Measurements from ENCODE around the gene FMN2. TPM values are rescaled to one million over a fixed set of nuclear protein-coding genes. Genes with fewer than 3 reads are reported as not detected.
A peak's percentile ranks its signal among the peaks of the same experiment; 100 is the strongest.

The FMN2 gene
- polyA plus RNA-seq, 3 donors: not detected

DNA sequence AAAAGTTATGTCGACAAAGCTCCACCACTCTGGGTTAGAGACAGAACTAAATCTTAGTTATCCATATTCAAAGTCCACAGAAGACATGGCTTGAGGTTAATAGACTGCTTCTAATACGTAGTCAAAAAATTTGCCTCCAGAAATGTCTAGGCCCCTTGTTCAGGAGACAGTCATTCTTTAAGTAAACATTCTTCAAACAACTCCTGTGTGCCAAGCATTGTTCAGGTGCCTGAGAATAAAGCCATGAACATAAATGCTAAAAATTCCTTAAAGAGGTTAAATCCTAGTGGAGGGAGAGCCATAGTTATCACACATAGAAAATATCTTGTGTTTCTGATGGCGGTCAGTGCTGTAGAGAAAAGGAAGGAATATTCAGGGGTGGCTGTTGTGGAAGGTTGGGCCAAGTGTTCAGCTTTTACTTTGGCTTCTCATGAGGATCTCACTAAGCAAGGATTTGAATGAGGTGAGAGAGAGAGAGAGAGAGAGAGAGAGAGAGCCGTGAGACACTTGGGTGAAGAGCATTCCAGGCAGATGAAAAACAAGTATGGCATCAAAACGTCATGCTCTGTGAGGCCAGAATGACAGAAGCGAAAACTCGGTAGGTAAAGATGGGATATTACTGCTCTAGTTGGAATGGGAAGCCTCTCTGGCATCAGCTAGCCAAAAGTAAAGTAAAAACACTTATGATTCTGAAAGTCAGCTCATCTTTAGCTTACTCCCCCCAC lies 333.2 kb downstream of the FMN2 start:
- H3K4me3 Mint-ChIP-seq: no peak overlapping the region

DNA sequence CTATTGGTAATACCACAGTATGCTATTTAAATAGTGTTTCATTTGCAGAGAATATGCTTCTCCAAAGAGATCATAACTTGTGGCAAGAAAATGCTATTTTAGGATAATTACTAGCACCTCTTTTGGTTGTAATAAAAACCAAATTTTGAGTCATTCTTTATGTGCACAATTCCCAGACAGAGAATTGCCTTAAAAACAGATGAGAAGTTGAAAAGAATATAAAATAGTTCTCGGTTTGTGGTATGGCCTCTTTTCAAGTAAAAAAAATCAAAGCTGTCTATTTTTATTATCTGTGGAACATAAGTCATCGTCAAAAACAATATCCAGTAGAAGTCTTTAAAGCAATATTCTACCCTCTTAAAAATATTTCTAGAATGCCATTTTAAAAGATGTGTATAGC lies 334.4 kb downstream of the FMN2 start:
- no peak overlapping the region for H3K27ac ChIP-seq (ENCODE audit: low read depth in 1 of 2, low read length in 2 of 2)
- H3K4me1 Mint-ChIP-seq: no peaks in the 10 kb centered on the region

More for the DNA sequence above, 333.2 kb downstream of the FMN2 start:
- peaks cover 0 to 3% of the 10 kb centered on the region in 2 donors for H3K9me3 ChIP-seq (replicated peaks in 1 of 2; ENCODE audit: control insufficient read depth in 1 of 2, insufficient read depth in 1 of 2, low read length in 2 of 2)
- no peak overlapping the region for H3K9ac ChIP-seq (ENCODE audit: insufficient read depth, low read length, poor library complexity, severe bottlenecking)
- TF ChIP-seq, protein P1, sequence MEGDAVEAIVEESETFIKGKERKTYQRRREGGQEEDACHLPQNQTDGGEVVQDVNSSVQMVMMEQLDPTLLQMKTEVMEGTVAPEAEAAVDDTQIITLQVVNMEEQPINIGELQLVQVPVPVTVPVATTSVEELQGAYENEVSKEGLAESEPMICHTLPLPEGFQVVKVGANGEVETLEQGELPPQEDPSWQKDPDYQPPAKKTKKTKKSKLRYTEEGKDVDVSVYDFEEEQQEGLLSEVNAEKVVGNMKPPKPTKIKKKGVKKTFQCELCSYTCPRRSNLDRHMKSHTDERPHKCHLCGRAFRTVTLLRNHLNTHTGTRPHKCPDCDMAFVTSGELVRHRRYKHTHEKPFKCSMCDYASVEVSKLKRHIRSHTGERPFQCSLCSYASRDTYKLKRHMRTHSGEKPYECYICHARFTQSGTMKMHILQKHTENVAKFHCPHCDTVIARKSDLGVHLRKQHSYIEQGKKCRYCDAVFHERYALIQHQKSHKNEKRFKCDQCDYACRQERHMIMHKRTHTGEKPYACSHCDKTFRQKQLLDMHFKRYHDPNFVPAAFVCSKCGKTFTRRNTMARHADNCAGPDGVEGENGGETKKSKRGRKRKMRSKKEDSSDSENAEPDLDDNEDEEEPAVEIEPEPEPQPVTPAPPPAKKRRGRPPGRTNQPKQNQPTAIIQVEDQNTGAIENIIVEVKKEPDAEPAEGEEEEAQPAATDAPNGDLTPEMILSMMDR (IDR thresholded peaks at IDR 0.05): no peak
- no peaks in the 10 kb centered on the region for H3K4me1 ChIP-seq (ENCODE audit: control insufficient read depth in 1 of 2, insufficient read depth in 2 of 2, low read length in 2 of 2)
- Mint-ChIP-seq H3K36me3 (no peaks in the 10 kb centered on the region), H3K4me1 (no peaks in the 10 kb centered on the region), H3K9me3 (peaks cover 0 to 6% (median 3%) of the 10 kb centered on the region in 7 donors), H3K27me3 (ENCODE audit: low read depth in 3 of 3) (no peaks in the 10 kb centered on the region), H3K27ac (peak overlapping the region in 1 of 7 donors; percentile 23)
- H3K27ac ChIP-seq (ENCODE audit: low read depth in 1 of 2, low read length in 2 of 2): no peak overlapping the region
- no peaks in the 10 kb centered on the region for H3K36me3 ChIP-seq (replicated peaks in 1 of 2; ENCODE audit: control insufficient read depth in 1 of 2, insufficient read depth in 2 of 2, low read length in 2 of 2)
- no peak overlapping the region for H3K4me2 ChIP-seq (replicated peaks; ENCODE audit: extremely low read depth, low read length, poor library complexity, severe bottlenecking)
- no peak for DNase-seq
- no peaks in the 10 kb centered on the region for H3K79me2 ChIP-seq (ENCODE audit: insufficient read depth, low read length)
- intact Hi-C loops (cut with micrococcal nuclease): no loop called here
- WGBS (ENCODE audit: insufficient coverage): 79% methylated on average over 3 of the region's 7 CpGs
- H2AFZ ChIP-seq (ENCODE audit: insufficient read depth, low read depth, low read length, poor library complexity, severe bottlenecking): no peak overlapping the region
- no peaks in the 10 kb centered on the region for H4K20me1 ChIP-seq (ENCODE audit: insufficient read depth, low read length)
- H3K27me3 ChIP-seq (ENCODE audit: control insufficient read depth in 2 of 2, insufficient read depth in 2 of 2, low read length in 2 of 2): no peaks in the 10 kb centered on the region
- no peak overlapping the region for H3K4me3 ChIP-seq (replicated peaks in 1 of 3; ENCODE audit: low read depth in 2 of 3, low read length in 3 of 3)

More for the DNA sequence above, 334.4 kb downstream of the FMN2 start:
- H2AFZ ChIP-seq (ENCODE audit: insufficient read depth, low read depth, low read length, poor library complexity, severe bottlenecking): no peak overlapping the region
- H4K20me1 ChIP-seq (ENCODE audit: insufficient read depth, low read length): no peaks in the 10 kb centered on the region
- no peak overlapping the region for H3K4me3 Mint-ChIP-seq
- peaks cover 0 to 2% (median 1%) of the 10 kb centered on the region in 7 donors for H3K9me3 Mint-ChIP-seq
- H3K79me2 ChIP-seq (ENCODE audit: insufficient read depth, low read length): no peaks in the 10 kb centered on the region
- H3K27me3 Mint-ChIP-seq (ENCODE audit: low read depth in 3 of 3): no peaks in the 10 kb centered on the region
- no peaks in the 10 kb centered on the region for H3K36me3 Mint-ChIP-seq
- no peak for DNase-seq
- no peak overlapping the region for H3K27ac Mint-ChIP-seq
- TF ChIP-seq, protein P1 (IDR thresholded peaks at IDR 0.05): no peak
- no peak overlapping the region for H3K4me3 ChIP-seq (replicated peaks in 1 of 3; ENCODE audit: low read depth in 2 of 3, low read length in 3 of 3)
- no peaks in the 10 kb centered on the region for H3K36me3 ChIP-seq (replicated peaks in 1 of 2; ENCODE audit: control insufficient read depth in 1 of 2, insufficient read depth in 2 of 2, low read length in 2 of 2)
- no peaks in the 10 kb centered on the region for H3K9me3 ChIP-seq (replicated peaks in 1 of 2; ENCODE audit: control insufficient read depth in 1 of 2, insufficient read depth in 1 of 2, low read length in 2 of 2)
- no peak overlapping the region for H3K4me2 ChIP-seq (replicated peaks; ENCODE audit: extremely low read depth, low read length, poor library complexity, severe bottlenecking)
- intact Hi-C loops (cut with micrococcal nuclease): no loop called here
- no peaks in the 10 kb centered on the region for H3K4me1 ChIP-seq (ENCODE audit: control insufficient read depth in 1 of 2, insufficient read depth in 2 of 2, low read length in 2 of 2)
- H3K27me3 ChIP-seq (ENCODE audit: control insufficient read depth in 2 of 2, insufficient read depth in 2 of 2, low read length in 2 of 2): no peaks in the 10 kb centered on the region
- no CpG with 5 or more reads among the region's 2 CpGs for WGBS (ENCODE audit: insufficient coverage)
- H3K9ac ChIP-seq (ENCODE audit: insufficient read depth, low read length, poor library complexity, severe bottlenecking): no peak overlapping the region
